Esophagus (tissue), 2 donors: Measurements from ENCODE around the gene KCNG2. TPM values are rescaled to one million over a fixed set of nuclear protein-coding genes. Genes with fewer than 3 reads are reported as not detected.

ENCODE experiments used
- H3K27ac ChIP-seq, 2 donors: one replicate each; pipeline ENCODE4 v1.5.1; 2013; ENCODE audit warnings: low read depth in 2 of 2, mild to moderate bottlenecking in 2 of 2, inconsistent platforms in 1 of 2, low read length in 1 of 2, moderate library complexity in 1 of 2
- H3K27me3 ChIP-seq, 2 donors: one replicate each; pipeline ENCODE4 v1.6.1; 2013; ENCODE audit warnings: low read length in 2 of 2, control low read depth in 1 of 2, mild to moderate bottlenecking in 1 of 2; ENCODE audit not compliant: insufficient read depth in 2 of 2, control insufficient read depth in 1 of 2
- H3K36me3 ChIP-seq, 2 donors: one replicate each; pipeline ENCODE4 v1.6.1; 2013; ENCODE audit warnings: low read length in 1 of 2; ENCODE audit not compliant: control insufficient read depth in 2 of 2, insufficient read depth in 2 of 2
- H3K4me1 ChIP-seq, 2 donors: one replicate each; pipeline ENCODE4 v1.6.1; 2013; ENCODE audit warnings: low read length in 1 of 2; ENCODE audit not compliant: control insufficient read depth in 2 of 2, insufficient read depth in 2 of 2
- H3K4me3 ChIP-seq, 2 donors: one replicate each; pipeline ENCODE4 v1.5.1; 2013; ENCODE audit warnings: low read length in 2 of 2, mild to moderate bottlenecking in 2 of 2, low read depth in 1 of 2, moderate library complexity in 1 of 2
- H3K9me3 ChIP-seq, 2 donors: one replicate each; pipeline ENCODE4 v1.6.1; 2013; ENCODE audit warnings: mild to moderate bottlenecking in 2 of 2, low read depth in 1 of 2, low read length in 1 of 2, moderate library complexity in 1 of 2; ENCODE audit not compliant: control insufficient read depth in 2 of 2, insufficient read depth in 1 of 2
- WGBS, 2 donors: extraction: QIAGEN DNeasy Blood & Tissue Kit; methylation state at CpG; one replicate each; pipeline ENCODE4 v1.1.7; 2013; 5-methylcytosine and 5-hydroxymethylcytosine counted together
- polyA plus RNA-seq, 2 donors: library from polyadenylated mRNA; stranded (reverse); fragments of 200-250 nt; gene quantifications; one replicate each; pipeline ENCODE4 v1.2.3, GENCODE V29; 2013
- donor health status: healthy with polysubstance abuse.
- donor health status: Bipolar disorder and iron deficiency.

KCNG2 gene
- polyA plus RNA-seq, 2 donors: 0.04 TPM; not detected in 1

DNA sequence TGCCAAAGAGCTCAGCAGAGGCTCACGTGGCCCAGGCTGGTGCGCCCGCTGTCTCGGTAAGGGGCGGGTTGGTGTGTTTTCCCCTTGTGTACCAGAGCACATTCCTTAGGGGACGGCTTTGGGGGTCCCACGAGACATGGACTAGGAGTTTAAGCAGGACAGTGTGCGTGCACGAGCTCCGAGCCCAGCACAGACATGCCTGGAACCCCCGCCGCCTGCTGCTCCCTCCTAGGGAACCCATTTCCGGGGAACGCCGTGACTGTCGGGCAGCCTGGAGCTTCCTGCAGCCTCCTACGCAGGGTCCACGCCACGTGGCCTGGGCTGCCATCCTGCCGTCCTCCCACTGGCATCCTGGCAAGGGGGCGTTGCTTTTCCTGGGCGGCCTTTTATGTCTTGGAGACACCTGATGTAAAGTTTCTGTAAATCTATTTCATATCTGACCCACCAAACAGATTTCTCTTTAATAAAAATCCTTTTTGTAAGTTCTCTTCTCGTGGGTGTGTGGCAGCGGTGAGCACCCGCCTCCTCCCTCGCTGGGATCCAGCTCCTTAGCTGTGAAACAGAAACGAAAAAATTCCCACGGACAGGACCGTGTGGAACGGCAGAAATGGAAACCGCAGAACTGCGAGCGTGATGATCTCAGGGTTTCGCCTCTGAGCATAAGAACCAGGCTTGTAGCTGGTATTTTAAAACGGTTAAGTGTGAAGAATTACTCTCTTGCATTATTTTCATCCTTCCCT lies 43.5 kb upstream of the KCNG2 start:
- 96% methylated on average over 35 of the region's 35 CpGs for WGBS, 2 donors
- Histone ChIP-seq H3K4me3 (no peak overlapping the region), H3K4me1 (peaks cover 0 to 2% of the 10 kb centered on the region in 2 donors), H3K27ac (no peak overlapping the region), H3K9me3 (peaks cover 0 to 5% of the 10 kb centered on the region in 2 donors), H3K36me3 (peaks cover 10 to 33% of the 10 kb centered on the region in 2 donors), H3K27me3 (no peaks in the 10 kb centered on the region)

GRCh38 chr18:79754831-79755351 lies 42.8 kb upstream of the KCNG2 start:
- WGBS, 2 donors: 97 to 98% methylated on average over 27 of the region's 27 CpGs
- Histone ChIP-seq H3K27me3 (no peaks in the 10 kb centered on the region), H3K4me1 (peaks cover 0 to under 1% of the 10 kb centered on the region in 2 donors), H3K4me3 (no peak overlapping the region), H3K36me3 (peaks cover 10 to 29% of the 10 kb centered on the region in 2 donors), H3K27ac (no peak overlapping the region), H3K9me3 (peaks cover 0 to 5% of the 10 kb centered on the region in 2 donors)

DNA sequence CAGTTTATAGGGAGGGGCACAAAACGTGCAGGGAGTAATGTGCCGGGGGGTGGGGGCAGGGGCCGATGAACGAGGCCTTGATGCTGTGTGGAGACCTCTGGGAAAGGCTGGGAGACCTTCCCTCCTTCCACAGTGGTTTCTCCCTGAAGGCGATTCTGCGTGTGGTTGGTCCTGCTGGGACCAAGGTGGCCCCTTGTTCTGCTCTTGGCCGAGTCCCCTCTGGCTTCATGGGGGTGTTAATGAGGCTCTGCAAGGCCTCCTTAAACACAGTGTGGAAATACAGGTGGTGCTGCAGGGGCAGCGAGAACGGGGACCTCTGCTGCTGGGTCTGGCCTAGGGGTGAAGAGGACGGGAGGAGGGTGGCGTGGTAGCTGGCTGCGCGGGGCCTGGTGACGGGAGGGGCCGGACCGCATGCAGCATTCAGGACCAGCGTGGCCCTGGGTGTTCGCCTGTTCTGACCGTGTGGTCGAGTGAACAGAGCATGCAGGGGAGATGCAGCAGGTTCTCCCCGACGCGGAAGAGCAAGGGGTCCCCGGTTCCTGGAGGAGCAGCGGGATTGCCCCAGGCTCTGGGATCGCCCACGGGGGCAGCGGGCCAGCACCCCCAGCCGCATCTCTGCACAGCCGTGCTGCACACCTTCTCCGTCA lies 42.1 kb upstream of the KCNG2 start:
- peaks cover 0 to 5% of the 10 kb centered on the region in 2 donors for H3K9me3 ChIP-seq
- no peaks in the 10 kb centered on the region for H3K27me3 ChIP-seq
- WGBS, 2 donors: 97% methylated on average over 31 of the region's 31 CpGs

GRCh38 chr18:79756143-79756500 lies 41.6 kb upstream of the KCNG2 start:
- Histone ChIP-seq H3K36me3 (peaks cover 10 to 29% of the 10 kb centered on the region in 2 donors), H3K9me3 (peaks cover 0 to 5% of the 10 kb centered on the region in 2 donors), H3K4me1 (no peaks in the 10 kb centered on the region), H3K4me3 (no peak overlapping the region), H3K27me3 (no peaks in the 10 kb centered on the region), H3K27ac (no peak overlapping the region)
- WGBS, 2 donors: 91 to 94% methylated on average over 10 of the region's 10 CpGs

More for the DNA sequence above, 42.1 kb upstream of the KCNG2 start:
- Histone ChIP-seq H3K4me3 (no peak overlapping the region), H3K27ac (no peak overlapping the region), H3K36me3 (peaks cover 10 to 29% of the 10 kb centered on the region in 2 donors), H3K4me1 (no peaks in the 10 kb centered on the region)

DNA sequence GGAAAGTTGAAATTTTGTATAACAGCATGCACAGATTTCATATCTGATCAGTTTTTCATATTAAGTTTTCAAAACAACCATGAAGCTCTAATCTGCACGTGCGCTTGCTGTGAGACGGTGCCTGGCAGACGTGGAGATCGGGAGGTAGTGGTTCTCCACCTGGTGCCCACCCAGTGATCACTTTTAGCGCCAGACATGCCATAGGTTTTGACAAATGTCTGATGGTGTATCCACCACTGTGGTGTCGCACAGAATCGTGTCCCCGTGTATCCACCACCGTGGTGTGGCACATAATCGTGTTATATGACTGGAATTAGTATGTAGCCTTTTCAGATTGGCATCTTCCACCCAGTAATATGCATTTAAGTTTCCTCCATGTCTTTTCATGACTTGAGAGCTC lies 40.9 kb upstream of the KCNG2 start:
- Histone ChIP-seq H3K9me3 (peaks cover 0 to 5% of the 10 kb centered on the region in 2 donors), H3K27ac (no peak overlapping the region), H3K27me3 (no peaks in the 10 kb centered on the region), H3K4me1 (no peaks in the 10 kb centered on the region), H3K4me3 (no peak overlapping the region), H3K36me3 (peaks cover 10 to 29% of the 10 kb centered on the region in 2 donors)
- WGBS, 2 donors: 96 to 98% methylated on average over 11 of the region's 11 CpGs

DNA sequence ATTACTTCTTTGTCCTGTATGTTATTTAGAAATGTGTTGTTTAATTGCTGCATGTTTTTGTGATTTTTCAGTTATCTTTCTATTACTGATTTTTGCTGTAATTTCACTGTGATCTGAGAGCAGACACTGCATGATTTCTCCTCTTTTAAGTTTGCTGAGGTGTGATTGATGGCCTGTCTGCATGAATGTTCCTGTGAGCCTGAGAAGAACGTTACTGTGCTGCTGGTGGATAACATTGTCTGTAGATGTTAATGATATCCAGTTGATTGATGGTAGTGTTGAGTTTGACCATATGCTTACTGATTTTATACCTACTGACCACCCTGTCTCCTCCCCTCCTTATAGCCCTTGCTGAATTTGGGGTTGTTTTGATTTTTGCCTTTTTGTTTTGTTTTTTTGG lies 37.4 kb upstream of the KCNG2 start:
- peaks cover 0 to 7% of the 10 kb centered on the region in 2 donors for H3K9me3 ChIP-seq
- no peaks in the 10 kb centered on the region for H3K27me3 ChIP-seq
- peaks cover 0 to 7% of the 10 kb centered on the region in 2 donors for H3K36me3 ChIP-seq
- H3K4me1 ChIP-seq: no peaks in the 10 kb centered on the region
- 5 to 15% methylated on average over 1 of the region's 1 CpG for WGBS, 2 donors
- H3K4me3 ChIP-seq: no peak overlapping the region
- H3K27ac ChIP-seq: no peak overlapping the region

- H3K27ac ChIP-seq: no peak overlapping the region
- no peaks in the 10 kb centered on the region for H3K4me1 ChIP-seq
- peaks cover 0 to 7% of the 10 kb centered on the region in 2 donors for H3K9me3 ChIP-seq
- H3K4me3 ChIP-seq: no peak overlapping the region
- peaks cover 0 to 4% of the 10 kb centered on the region in 2 donors for H3K36me3 ChIP-seq
- 61 to 64% methylated on average over 1 of the region's 1 CpG for WGBS, 2 donors
- H3K27me3 ChIP-seq: no peaks in the 10 kb centered on the region
These were observed 36.9 kb upstream of the KCNG2 start for GRCh38 chr18:79760881-79761280.

DNA sequence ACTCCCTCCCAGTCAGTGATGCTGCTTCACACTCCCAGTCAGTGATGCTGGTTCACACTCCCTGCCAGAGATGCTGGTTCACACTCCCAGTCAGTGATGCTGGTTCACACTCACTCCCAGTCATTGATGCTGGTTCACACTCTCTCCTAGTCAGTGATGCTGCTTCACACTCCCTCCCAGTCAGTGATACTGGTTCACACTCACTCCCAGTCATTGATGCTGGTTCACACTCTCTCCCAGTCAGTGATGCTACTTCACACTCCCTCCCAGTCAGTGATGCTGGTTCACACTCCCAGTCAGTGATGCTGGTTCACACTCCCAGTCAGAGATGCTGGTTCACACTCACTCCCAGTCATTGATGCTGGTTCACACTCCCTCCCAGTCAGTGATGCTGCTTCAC lies 34.3 kb upstream of the KCNG2 start:
- Histone ChIP-seq H3K36me3 (no peaks in the 10 kb centered on the region), H3K4me1 (no peaks in the 10 kb centered on the region), H3K27ac (no peak overlapping the region), H3K4me3 (no peak overlapping the region), H3K9me3 (peaks cover 0 to 6% of the 10 kb centered on the region in 2 donors), H3K27me3 (no peaks in the 10 kb centered on the region)

- Histone ChIP-seq H3K27me3 (no peaks in the 10 kb centered on the region), H3K4me3 (no peak overlapping the region), H3K4me1 (no peaks in the 10 kb centered on the region), H3K27ac (no peak overlapping the region), H3K36me3 (no peaks in the 10 kb centered on the region), H3K9me3 (peaks cover 0 to 6% of the 10 kb centered on the region in 2 donors)
- WGBS, 2 donors: 87% methylated on average over 5 to 6 of the region's 6 CpGs
These were observed 33.6 kb upstream of the KCNG2 start for GRCh38 chr18:79764131-79764530.
